ENCODE results near the gene PLG.
"Not testable (repeated sequence)": the region's sequence is repeated elsewhere in the genome, so short reads cannot be mapped to it uniquely, and the experiment has no call there.

Gene PLG

DNA sequence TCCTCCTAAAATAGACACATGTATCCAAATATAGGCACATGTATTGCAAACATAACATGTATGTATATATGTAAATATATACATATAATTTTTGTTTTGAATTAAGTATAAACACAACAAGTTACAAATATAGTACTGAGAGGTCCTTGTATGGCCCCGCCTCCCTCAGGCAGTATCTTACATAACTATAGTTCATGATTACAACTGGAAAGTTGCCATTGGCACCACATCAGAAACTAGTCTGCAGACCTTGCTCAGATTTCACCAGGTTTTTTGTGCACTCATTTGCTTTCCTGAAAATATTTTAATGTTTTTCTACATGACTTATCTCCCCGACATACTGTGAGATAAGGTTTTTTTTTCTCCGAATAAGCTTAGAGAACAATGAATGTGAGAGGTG is 5.2 kb upstream of the PLG start:
- FAIRE-seq; DNase-seq (ENCODE audit: insufficient read length, low spot score): not testable (repeated sequence)

DNA sequence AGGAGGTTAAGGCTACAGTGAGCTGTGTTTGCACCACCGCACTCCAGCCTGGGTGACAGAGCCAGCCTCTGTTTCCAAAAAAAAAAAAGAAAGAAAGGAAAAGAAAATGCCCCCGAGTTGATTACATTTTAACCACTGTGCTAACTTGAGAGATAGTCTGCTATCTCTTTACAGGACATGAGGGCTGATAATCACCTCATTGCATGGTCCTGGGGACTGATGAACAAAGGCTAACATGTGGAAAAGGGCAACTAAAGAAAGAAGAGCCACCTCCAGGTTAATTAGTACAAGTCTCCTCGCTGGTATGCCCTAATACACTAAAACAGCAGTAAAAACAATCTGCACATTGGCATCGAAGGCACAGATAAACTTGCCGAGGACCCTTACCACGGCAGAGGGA is 4.2 kb upstream of the PLG start:
- FAIRE-seq (no peak), DNase-seq (ENCODE audit: insufficient read length, low spot score) (no peak)

DNA sequence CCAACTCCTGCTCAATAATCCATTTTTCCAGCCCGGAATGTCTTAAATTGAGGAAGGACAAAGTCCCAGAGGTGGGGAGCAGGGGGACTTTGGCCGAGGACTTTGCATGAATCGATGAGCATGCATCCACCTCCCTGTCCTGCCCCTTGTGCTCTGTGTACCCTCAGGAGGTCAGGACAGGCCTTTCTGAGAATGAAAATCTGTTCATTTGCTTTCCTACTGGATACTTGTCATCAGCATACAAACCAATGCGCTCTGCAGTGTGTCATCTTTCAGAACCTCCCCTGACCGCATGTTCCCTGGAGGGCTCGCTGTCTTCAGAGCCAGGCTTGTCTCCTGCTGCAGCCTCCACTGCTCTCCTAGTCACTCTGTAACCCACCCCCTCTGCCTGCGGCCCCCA is 2.6 kb downstream of the PLG start:
- DNase-seq (ENCODE audit: insufficient read length, low spot score); FAIRE-seq: not testable (repeated sequence)

DNA sequence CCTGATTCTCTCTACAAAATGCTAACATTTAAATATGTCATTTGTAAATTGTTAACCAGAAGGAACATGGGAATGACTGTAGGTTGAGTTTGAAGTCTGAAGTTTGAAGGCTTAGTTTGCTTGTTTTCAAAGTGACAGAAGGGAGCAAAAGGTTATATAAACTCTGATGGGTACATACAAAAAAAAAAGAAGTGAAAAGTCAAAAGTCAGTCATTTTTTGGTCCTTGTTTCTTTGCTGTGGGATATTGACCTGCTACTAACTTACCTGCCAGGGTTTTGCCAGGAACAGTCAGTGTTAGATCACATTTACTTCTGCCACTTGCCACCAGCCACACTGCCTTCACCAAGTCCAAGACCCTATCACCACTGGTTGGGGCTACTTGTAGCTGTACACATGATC is 6.9 kb downstream of the PLG start:
- not testable (repeated sequence) for DNase-seq (ENCODE audit: insufficient read length, low spot score); FAIRE-seq

DNA sequence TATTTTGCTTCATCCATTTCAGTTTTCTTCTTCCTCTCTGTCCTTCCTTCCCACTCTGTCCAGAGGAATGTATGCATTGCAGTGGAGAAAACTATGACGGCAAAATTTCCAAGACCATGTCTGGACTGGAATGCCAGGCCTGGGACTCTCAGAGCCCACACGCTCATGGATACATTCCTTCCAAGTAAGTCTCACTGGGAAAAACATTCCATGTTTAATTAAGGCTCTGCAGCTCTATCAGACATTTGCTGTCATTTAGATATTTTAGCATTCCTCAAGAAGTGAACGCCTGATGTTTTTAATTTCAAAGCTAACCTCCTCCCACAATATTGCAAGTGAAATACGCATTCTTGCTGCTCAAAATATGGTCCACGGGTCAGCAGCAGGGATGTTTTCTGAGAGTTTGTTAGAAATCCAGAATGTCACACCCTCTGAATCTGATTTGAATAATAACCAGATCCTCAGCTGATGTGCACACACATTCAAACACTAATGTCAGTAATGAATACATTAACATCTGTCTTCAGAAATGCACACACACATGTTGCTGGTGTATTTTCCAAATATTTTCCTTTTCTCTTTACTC is 12.8 kb downstream of the PLG start:
- FAIRE-seq = no peak
- no peak for DNase-seq (ENCODE audit: insufficient read length, low spot score)

DNA sequence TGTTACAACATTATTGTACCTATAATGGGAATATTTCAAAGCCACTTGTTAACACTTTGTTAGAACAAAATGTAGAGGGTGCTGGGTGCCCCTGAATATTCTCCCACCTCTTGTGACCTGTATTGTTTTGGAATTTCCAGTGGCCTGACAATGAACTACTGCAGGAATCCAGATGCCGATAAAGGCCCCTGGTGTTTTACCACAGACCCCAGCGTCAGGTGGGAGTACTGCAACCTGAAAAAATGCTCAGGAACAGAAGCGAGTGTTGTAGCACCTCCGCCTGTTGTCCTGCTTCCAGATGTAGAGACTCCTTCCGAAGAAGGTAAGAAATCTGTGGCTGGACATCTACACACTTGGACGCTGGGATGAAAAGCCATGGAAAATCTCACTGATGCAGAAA is 28.9 kb downstream of the PLG start:
- DNase-seq (ENCODE audit: insufficient read length, low spot score) (no peak), FAIRE-seq (no peak)

DNA sequence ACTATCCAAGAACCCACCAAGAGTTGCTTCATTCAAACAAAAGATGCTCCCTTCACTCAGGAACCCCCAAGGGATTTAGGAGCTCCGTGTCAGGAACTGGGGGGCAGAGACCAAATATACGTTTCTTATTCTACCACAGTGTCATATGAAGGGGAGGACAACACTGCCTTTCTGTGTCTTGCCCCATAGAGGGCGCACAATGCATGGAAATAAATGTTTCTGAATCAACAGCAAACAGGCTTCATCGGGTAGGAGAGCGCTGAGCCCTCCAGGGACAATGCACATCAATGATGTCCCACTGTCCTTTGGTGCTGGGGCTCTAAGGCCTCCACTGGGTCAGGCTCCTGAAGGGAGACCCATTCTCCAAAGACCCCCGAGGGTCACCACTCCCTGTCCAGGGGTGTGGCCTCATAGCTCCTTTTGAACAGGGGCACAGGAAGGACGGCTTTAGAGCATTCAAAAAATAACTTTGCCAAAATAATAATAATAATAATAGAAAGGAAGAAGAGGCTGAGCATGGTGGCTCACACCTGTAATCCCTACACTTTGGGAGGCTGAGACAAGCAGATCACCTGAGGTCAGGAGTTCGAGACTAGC is 31.1 kb downstream of the PLG start:
- peak; percentile 84 for FAIRE-seq
- DNase-seq (ENCODE audit: insufficient read length, low spot score) = no peak

DNA sequence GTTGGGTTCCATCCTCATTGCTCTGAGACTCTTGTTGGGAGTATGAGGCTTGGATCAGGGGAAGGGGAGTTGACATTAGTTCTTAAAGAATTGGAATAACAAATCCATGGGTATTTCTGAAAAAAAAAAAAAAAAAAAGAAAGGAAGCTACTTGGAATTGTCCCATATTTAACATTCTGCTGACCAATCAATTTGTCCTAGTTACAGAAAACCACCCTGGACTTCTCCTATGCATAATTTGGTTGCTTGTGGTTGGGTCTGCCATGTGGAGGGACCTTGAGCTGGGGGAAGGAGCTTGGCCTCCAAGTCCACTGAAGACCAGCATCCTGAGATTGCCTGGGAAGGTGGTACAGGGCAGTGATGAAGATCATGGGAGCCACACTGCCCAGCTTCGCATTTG is 32.6 kb downstream of the PLG start:
- no peak for DNase-seq (ENCODE audit: insufficient read length, low spot score)
- FAIRE-seq = no peak

DNA sequence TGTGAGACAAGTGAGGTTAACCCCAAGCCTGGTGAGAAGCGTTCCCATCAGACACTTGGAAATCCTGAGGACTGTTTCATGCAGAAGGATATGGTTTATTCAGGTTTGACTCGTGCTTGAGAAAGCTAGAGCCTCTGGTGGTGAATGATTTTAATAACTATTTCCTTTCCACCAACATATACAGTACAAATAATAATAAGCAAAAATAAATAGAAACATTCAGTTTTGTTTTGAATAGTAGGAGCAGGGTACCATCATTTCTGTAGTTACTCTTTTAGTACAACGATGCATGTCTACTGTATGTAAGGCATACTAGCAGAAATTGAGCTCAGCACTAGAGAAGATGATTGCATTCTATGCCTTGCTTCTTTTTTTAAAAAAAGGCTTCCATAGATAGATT is 33.5 kb downstream of the PLG start:
- FAIRE-seq (no peak), DNase-seq (ENCODE audit: insufficient read length, low spot score) (no peak)

DNA sequence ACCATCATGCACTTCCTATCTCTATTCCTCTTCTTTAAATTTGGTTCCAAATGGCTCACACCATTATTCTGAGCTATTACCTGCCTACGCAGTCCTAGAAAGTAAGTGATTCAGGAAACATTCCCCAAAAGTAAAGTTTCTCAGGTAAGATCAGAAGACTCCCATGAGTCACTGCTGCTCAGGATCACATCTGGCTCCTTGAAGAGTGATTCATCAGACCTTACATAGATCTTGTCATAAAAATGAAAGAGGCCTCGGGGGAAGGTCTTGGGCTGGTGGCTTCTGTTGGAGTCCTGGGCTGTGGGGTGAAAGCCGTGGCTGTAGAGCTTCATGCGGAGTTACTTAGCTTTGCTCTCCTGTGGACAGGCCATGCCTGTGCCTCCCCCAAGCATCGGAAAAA is 35.9 kb downstream of the PLG start:
- no peak for DNase-seq (ENCODE audit: insufficient read length, low spot score)
- no peak for FAIRE-seq

DNA sequence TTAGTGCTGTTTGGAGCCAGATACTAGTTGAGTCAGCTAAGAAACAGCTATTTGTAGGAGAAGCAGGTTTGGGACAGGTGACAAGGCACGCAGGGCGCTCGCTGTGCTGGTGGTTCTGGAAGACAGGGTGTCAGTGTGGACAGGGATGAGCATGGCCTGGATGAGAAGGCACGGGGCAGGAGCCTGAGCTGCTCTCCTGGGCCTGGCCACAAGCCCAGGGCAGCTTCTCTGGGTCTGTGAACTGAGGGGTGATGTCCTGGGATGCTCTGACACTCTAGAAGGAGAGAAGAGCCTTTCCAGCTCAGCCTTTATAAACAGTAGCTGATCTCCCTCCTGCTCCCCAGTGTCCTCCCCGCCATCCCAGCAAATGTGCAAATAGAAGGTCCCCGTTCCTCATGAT is 37.9 kb downstream of the PLG start:
- FAIRE-seq = no peak
- no peak for DNase-seq (ENCODE audit: insufficient read length, low spot score)

DNA sequence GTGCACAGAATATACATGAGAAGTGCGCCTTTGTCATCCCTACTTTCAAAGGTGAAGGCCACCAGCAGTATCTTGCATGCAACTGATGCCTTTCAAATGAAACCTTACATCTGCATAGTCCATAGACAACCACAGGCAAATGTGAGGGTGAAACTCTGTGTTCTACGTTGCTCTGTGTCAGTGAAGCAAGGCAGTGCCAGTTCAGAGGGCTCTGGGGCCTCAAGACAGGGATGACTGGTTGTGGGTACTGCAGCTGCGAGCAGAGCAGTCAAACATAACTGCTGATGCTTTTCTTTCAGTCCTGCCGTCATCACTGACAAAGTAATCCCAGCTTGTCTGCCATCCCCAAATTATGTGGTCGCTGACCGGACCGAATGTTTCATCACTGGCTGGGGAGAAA is 39.0 kb downstream of the PLG start:
- DNase-seq (ENCODE audit: insufficient read length, low spot score) = not testable (repeated sequence)
- peak; percentile 99 for FAIRE-seq

DNA sequence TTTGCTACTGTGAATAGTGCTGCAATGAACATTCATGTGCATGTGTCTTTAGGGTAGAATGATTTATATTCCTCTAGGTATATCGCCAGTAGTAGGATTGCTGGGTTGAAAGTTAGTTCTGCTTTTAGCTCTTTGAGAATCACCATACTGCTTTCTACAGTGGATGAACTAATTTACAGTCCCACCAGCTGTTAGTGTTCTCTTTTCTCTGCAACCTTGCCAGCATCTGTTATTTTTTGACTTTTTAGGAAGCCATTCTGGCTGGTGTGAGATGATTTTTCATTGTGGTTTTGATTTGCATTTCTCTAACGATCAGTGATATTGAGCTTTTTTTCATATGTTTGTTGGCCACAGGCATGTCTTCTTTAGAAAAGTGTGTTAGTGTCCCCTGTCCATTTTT is 40.0 kb downstream of the PLG start:
- FAIRE-seq = peak; percentile 52

DNA sequence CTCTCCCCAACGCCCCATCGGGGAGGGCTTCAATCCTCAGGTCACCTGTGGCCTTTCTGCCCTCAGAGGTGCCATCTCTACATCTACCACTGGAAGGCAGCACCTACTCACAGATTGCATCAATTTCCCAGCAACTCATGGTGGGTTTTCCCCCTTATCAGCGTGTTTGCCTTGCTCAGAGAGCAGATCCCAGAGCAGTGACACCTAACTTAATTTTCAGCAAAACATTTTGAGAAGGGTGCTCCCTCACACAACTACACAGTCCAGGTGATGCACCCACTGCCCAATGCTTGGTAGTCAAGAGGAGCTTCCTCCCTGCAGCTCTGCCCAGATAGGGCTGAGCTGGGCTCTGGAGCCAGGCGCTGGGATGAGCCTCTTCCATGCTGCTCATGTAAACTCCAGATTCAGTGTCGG is 48.2 kb downstream of the PLG start:
- FAIRE-seq = no peak

More for the DNA sequence above, 40.0 kb downstream of the PLG start:
- no peak for DNase-seq (ENCODE audit: insufficient read length, low spot score)

DNA sequence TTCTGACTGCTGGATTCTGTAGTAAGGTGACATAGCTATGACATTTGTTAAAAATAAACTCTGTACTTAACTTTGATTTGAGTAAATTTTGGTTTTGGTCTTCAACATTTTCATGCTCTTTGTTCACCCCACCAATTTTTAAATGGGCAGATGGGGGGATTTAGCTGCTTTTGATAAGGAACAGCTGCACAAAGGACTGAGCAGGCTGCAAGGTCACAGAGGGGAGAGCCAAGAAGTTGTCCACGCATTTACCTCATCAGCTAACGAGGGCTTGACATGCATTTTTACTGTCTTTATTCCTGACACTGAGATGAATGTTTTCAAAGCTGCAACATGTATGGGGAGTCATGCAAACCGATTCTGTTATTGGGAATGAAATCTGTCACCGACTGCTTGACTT is 51.2 kb downstream of the PLG start:
- FAIRE-seq; DNase-seq (ENCODE audit: insufficient read length, low spot score): not testable (repeated sequence)

More for the DNA sequence above, 48.2 kb downstream of the PLG start:
- DNase-seq (ENCODE audit: insufficient read length, low spot score) = no peak

DNA sequence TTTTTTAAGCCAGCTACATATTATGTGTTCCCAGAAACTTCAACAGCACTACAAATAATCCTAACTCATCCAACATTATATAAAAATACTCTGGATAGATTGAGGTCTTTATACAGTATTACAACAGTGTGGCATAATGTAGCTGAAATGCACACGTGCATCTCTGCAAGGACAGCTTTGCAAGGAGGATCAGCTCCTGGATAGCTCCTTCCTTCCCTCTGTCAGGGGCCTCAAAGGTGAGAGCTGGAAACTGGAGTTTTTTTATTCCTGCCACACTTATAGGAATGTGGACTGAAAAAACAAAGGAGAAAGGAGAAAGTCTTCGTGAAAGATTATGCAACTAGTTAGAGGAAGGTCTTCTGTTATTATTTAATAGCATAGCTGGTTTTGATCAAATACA is 53.1 kb downstream of the PLG start:
- no peak for FAIRE-seq

DNA sequence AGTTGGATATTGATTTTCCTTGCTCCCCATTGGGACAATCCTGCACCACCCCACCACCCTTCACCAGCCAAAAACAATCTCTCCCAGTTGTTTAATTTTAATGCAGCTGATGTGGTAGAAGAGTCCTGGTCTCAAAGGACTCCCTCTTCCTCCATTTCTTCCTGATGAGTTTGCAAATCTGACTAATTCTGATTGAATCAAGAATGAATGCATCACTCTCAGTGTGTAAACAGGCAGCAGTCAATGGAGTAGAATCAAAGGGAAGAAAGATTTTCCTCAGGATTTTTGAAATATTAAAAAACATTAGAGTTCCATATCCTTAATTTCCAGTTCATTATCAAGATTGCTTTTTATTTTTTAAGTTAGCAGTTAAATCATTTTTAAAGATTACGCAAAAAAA is 54.0 kb downstream of the PLG start:
- no peak for FAIRE-seq
- DNase-seq (ENCODE audit: insufficient read length, low spot score) = no peak

More for the DNA sequence above, 53.1 kb downstream of the PLG start:
- no peak for DNase-seq (ENCODE audit: insufficient read length, low spot score)

DNA sequence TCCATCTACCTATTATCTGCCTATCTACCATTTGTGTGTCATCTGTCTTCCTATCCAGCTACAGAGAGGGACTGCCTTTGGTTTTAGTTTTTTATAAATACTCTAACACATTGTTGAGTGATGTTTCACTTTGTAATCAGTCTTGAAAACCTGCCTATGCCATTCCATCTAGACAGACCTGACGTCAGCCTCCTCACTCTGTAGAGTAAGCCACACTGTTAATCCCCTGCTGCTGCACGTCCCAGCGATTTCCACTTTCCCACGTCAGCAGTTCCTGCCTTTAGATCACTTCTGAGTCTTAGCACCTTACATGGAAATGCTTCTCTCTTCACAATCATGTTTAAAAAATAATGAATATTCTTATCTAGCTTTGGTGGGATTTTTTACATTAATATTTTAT is 54.8 kb downstream of the PLG start:
- FAIRE-seq (no peak), DNase-seq (ENCODE audit: insufficient read length, low spot score) (no peak)

DNA sequence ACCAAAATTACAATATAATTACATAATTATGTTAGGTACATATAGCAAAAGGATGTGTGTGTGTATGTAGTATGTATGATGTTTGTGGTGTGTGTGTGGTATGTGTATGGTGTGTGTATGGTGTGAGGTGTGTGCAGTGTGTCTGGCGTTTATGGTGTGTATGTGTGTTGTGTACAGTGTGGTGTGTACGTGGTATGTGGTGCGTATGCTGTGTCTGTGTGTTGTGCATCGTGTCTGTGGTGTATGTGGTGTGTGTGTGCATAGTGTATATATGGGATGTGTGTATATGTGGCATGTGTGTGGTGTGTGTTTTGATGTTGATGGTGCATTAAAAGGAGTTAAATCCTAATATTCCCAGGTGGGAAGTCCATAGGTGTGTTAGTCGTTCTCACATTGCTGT is 62.8 kb downstream of the PLG start:
- DNase-seq (ENCODE audit: insufficient read length, low spot score) = no peak

DNA sequence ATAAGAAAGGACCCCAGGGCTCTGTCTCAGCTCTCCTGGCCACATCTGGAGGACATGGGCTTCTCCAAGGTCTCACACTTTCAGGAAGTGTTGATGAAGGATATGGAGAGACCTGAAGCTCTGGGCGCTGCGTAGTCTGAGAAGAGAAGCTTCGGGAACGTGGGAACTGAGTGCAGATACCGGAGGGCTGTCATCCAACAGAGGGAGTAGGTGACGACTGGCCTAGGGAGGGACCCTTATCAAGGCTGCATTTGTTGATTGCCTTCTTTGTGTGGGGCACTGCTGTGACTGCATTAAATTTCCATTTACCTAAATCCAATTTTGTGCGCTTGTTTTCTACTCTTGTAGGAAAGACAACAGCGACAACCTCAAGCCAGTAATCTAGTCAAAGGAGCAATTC is 63.4 kb downstream of the PLG start:
- FAIRE-seq (no peak), DNase-seq (ENCODE audit: insufficient read length, low spot score) (no peak)

More for the DNA sequence above, 62.8 kb downstream of the PLG start:
- no peak for FAIRE-seq

DNA sequence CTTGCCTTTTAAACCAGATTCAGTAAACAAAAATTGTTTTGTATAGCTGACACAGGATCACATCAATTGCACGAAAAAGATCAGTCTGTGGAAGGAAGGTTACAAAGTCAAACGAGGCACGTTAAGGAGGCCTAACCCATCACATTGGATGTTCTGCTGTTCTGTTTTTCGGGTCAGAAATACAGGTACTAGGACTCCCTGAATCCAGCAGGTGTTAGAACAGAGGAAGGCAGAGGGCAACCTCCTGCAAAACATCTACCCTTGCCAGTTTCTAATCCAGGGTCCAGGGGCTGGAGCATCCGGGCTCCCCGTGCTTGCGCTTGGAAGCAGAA is 64.6 kb downstream of the PLG start:
- no peak for DNase-seq (ENCODE audit: insufficient read length, low spot score)
- FAIRE-seq = no peak

DNA sequence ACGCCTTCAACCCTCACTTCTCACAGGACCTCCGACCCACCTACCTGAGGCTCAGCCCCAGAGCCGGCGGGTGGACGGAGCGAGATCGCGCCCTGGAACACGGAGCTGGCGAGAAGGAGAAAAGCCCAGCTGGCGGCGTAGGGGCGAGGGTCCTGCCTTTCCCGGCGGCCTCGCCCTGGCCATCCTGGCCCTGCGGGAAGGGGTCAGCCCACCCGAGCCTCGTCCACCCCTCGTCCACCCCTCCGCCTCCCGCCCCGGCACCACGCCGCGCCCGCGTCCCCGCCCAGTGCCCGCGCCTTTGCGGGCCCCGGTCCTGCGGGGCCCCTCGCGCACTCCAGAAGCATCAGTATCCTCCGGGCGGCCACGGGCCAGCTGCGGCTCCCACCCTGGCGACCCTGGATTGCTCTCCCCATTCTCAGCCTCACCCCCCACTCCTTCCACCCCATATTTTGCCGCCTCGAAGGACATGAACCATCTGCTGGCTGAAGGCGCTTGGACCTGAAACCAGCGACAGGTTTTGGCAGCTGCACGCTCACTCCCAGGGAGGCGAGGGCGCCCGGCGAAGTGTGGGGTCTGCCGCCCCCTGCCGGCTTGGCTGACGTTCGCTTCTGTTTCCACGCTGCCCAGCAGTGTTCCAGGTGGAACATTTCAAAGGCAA is 65.1 kb downstream of the PLG start:
- FAIRE-seq (peak; percentile 86), DNase-seq (ENCODE audit: insufficient read length, low spot score) (peak; percentile 83)
